Measurements from ENCODE around the gene DLEC1. TPM values are rescaled to one million over a fixed set of nuclear protein-coding genes. Genes with fewer than 3 reads are reported as not detected.

The DLEC1 gene
- total and polyA plus RNA-seq, 2 of the 4 experiments (the other 2 are of a cell fraction) = 0.03 TPM; not detected in 1

DNA sequence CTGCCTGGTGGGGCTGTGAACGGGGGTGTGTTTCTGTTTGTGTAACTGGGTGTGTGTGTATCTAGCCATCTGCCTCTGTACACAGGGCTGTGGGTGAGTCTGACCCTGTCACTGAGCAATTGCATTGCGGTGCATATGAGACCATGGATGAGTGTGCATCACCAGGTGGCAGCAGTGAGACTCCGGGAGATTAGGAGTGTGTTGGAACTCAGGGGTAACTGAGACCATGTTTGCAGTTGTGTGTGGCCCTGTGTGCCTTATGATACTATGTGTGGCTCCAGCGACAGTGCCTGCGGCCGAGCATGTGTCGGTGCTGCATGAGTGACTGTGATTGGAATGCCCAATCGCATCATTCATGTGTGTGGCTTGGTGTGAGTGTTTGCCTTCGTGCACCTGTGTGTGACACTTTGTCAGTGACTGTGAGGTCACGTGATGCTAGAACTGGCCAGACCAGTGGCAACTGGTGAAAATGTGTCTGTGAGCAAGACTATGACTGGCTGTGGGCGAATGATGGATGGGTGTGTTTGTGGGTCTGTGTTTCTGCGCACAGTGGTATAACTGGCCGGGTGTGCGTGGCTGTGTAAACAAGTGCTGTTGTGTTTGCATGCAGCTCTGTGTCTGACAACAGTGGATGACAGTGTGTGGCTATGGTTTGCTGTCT is 34.5 kb upstream of the DLEC1 start:
- BruUV-seq (replicated peaks) = no TSS peak
- Histone ChIP-seq H2BK20ac (ENCODE audit: low read depth, low read length) (no peak overlapping the region), H3K9me1 (ENCODE audit: insufficient read depth, low read length) (peaks cover 11% of the 10 kb centered on the region), H3K27me3 (ENCODE audit: control insufficient read depth, insufficient read depth, low read length) (no peaks in the 10 kb centered on the region), H2BK120ac (ENCODE audit: low read depth, low read length) (no peak overlapping the region), H3K4me2 (ENCODE audit: low read depth, low read length) (no peak overlapping the region), H2BK5ac (ENCODE audit: low read depth, low read length, poor library complexity, severe bottlenecking) (no peak overlapping the region), H2BK15ac (ENCODE audit: low read depth, low read length) (no peak overlapping the region), H3K18ac (ENCODE audit: low read depth, low read length) (no peak overlapping the region), H3K27ac (ENCODE audit: insufficient read depth, low read length) (no peak overlapping the region), H3K56ac (ENCODE audit: extremely low read depth, insufficient read depth, low read length) (no peak overlapping the region), H4K5ac (ENCODE audit: low read depth, low read length) (no peak overlapping the region), H3K4me1 (ENCODE audit: control insufficient read depth, insufficient read depth, low read length) (no peaks in the 10 kb centered on the region), H4K8ac (ENCODE audit: low read depth in 2 of 2, low read length in 2 of 2) (no peak overlapping the region), H4K20me1 (ENCODE audit: insufficient read depth, low read length) (peaks cover 8% of the 10 kb centered on the region; the same call in 1 of the 2 replicates), H3K9me3 (ENCODE audit: control insufficient read depth, insufficient read depth, low read length) (no peaks in the 10 kb centered on the region), H3K4ac (ENCODE audit: low read depth, low read length) (no peak overlapping the region), H3K79me1 (ENCODE audit: low read depth in 1 of 2, low read length in 2 of 2) (no peaks in the 10 kb centered on the region), H4K91ac (ENCODE audit: insufficient read depth, low read depth, low read length) (no peak overlapping the region), H3K4me3 (ENCODE audit: insufficient read depth, low read depth, low read length) (no peak overlapping the region), H2AFZ (replicated peaks; ENCODE audit: low read length, poor library complexity) (no peak overlapping the region), H3K9ac (ENCODE audit: low read depth, low read length) (no peak overlapping the region), H3K23ac (ENCODE audit: low read depth, low read length) (no peak overlapping the region), H2AK5ac (ENCODE audit: low read depth, low read length) (peak overlapping the region; percentile 8; the same call in 1 of the 2 replicates), H3K14ac (replicated peaks; ENCODE audit: low read depth, low read length) (no peak overlapping the region), H3K36me3 (ENCODE audit: control insufficient read depth, insufficient read depth, low read length) (peaks cover 25% of the 10 kb centered on the region), H2AK9ac (replicated peaks; ENCODE audit: low read depth, low read length, poor library complexity) (no peak overlapping the region)
- in situ Hi-C loops (cut with MboI; ENCODE audit: low sequenced_read_pairs) = no loop called here
- intact Hi-C loops (cut with micrococcal nuclease) = loop anchor here (1.0 kb wide), 1 partner anchor 476 kb away; no protein-coding TSS in a partner anchor
- 84% methylated on average over 13 of the region's 14 CpGs; no CpG with 5 or more reads in 1 of the 2 experiments for WGBS, 2 experiments (ENCODE audit: extremely low coverage in 2 of 2, insufficient read length in 1 of 2)
- DNase-seq (peak; percentile 59), ATAC-seq (ENCODE audit: low read depth) (peak; percentile 88)
- dilution Hi-C loops (cut with HindIII; ENCODE audit: low sequenced_read_pairs, unreplicated experiment) = no loop called here
- ChIA-PET POLR2A (ENCODE audit: unreplicated experiment) (no interaction called here), CTCF (interaction anchor here (0.7 to 1.3 kb wide), 2 partner anchors 149 to 152 kb away, joined by 3 to 4 read pairs; no protein-coding TSS in a partner anchor)
- TF ChIP-seq, protein P1, sequence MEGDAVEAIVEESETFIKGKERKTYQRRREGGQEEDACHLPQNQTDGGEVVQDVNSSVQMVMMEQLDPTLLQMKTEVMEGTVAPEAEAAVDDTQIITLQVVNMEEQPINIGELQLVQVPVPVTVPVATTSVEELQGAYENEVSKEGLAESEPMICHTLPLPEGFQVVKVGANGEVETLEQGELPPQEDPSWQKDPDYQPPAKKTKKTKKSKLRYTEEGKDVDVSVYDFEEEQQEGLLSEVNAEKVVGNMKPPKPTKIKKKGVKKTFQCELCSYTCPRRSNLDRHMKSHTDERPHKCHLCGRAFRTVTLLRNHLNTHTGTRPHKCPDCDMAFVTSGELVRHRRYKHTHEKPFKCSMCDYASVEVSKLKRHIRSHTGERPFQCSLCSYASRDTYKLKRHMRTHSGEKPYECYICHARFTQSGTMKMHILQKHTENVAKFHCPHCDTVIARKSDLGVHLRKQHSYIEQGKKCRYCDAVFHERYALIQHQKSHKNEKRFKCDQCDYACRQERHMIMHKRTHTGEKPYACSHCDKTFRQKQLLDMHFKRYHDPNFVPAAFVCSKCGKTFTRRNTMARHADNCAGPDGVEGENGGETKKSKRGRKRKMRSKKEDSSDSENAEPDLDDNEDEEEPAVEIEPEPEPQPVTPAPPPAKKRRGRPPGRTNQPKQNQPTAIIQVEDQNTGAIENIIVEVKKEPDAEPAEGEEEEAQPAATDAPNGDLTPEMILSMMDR (conservative IDR thresholded peaks at IDR 0.05; ENCODE audit: low read depth, low read length) = peak; percentile 67
- TF ChIP-seq RAD21 (IDR thresholded peaks at IDR 0.05; ENCODE audit: low read length) (peak; percentile 57), RFX5 (IDR thresholded peaks at IDR 0.05; ENCODE audit: low read depth, low read length) (no peak), SMC3 (IDR thresholded peaks at IDR 0.05; ENCODE audit: low read depth, low read length) (peak; percentile 62)
